Left renal cortex interstitium (tissue), 4 donors: ENCODE measurements around the gene VAPA. TPM values are rescaled to one million over a fixed set of nuclear protein-coding genes. Genes with fewer than 3 reads are reported as not detected.
A peak's percentile ranks its signal among the peaks of the same experiment; 100 is the strongest.

Source experiments
- DNase-seq, 4 donors: peaks; one replicate each; pipeline ENCODE4 v3.0.0-alpha.2; 2013; ENCODE audit warnings: low read depth in 4 of 4, low spot score in 2 of 4, missing footprints in 1 of 4
- polyA plus RNA-seq, 4 donors: library from polyadenylated mRNA; unstranded; fragments of 120-200 nt; gene quantifications; one replicate each; pipeline ENCODE4 v1.2.1, GENCODE V29; 2013; ENCODE audit not compliant: insufficient read length in 4 of 4

VAPA gene, protein sequence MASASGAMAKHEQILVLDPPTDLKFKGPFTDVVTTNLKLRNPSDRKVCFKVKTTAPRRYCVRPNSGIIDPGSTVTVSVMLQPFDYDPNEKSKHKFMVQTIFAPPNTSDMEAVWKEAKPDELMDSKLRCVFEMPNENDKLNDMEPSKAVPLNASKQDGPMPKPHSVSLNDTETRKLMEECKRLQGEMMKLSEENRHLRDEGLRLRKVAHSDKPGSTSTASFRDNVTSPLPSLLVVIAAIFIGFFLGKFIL
- polyA plus RNA-seq: 100 to 1,000 TPM; 204 to 277 (median 223) TPM

GRCh38 chr18:9913526-9914333 is at the start of gene VAPA:
Gene VAPA, plus strand, starts transcription at chr18:9914016. Its CDS starts 241 bp downstream, at chr18:9914257.
- peak; percentile 93 to 98 (median 96) for DNase-seq

DNA sequence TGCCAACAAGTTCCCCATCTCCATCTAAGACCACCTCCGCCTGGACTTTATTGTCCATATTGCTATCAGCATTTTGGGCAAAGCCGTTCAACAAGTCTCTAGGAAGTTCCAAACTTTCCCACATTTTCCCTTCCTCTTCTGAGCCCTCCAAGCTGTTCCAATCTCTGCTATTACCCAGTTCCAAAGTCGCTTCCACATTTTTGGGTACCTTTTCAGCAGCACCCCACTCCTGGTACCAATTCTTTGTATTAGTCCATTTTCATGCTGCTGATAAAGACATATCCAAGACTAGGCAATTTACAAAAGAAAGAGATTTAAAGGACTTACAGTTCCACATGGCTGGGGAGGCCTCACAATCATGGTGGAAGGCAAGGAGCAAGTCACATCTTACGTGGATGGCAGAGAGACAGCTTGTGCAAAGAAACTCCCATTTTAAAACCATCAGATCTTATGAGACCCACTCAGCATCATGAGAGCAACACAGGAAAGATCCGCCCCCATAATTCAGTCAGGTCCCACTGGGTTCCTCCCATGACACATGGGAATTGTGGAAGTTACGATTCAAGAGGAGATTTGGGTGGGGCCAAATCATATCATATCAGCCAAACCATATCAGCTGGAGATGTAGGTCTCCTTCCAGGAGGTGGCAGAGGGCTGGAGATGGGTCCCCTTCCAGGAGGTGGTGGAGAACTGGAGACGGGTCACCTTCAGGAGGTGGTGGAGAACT is 47.9 kb upstream of the VAPA start:
- DNase-seq: no peak

DNA sequence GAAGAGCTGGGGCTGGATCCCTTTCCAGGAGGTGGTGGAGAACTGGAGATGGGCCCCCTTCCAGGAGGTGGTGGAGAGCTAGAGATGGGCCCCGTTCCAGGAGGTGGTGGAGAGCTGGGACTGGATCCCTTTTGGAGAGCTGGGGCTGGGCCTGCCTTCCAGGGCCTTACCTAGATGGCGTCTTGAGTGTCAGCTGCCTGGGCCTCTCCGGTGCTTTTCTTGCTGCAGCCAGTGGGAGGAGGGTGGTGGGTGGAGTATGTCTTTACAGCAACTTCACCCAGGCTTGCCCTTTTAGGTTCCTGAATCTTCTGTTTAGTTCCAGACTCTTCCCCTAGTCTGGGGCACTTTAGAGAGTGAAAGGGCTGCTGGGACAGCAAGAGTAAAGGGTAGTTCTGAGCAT is 47.2 kb upstream of the VAPA start:
- no peak for DNase-seq

DNA sequence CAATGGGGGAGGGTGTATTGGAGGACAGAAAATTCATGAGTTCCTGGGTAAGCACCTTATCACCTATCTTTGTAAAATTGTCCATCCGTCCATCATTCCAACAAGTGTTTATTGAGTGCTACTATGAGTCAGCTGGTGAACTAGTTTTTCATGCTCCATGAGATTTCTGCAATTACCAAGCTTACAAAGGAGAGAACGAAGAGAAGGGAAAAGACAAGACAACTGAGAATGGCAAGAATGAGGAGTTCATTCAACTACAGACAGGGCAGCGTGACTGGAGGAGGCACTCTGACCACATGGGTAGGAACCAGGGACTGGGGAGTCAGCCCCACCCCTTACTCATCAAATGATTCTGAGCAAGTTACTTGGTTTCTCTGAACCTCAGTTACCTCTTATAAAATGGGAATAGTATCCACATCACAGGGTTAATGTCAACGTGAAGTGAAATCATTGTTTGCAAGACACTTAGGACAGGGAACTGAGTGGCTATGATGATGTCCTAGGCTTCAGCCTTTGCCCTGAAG is 46.7 kb upstream of the VAPA start:
- no peak for DNase-seq

DNA sequence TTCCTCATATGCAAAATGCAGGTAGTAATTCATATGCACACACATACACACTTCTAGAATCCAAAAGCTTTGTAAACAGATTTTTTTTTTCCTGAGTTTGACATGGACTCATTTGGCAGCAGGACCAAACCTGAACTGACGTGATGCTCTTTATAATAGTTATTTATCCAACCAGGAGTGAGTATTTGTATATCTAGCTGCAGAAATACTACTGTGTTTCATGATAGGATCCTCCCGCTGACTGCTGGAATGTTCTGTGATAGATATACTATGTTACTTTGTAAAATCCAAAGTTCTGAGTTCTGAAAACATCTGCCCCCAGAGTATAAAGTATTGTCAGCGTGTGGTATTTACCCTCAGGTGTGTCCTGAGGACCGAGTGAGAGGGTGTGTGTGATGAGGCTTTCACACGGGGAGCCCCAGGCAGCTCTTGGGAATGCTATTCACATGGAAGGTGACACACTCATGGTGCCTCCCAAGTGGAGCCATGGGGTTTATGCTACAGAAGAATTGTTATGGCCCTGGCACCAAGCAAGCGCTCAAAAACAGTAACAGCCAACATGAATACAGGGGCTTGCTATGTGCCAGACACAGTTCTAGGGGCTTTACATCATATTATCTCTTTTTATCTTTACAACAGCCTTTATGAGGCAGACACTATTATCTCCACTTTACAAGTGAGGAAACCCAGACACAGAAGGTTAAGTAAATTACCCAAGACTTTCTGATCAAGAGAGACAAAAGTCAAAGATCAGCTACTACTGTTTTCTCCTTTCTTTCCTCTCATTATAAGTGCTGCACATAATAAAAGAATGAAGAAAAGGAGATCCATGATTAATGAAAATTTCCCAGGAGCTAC is 44.7 kb upstream of the VAPA start:
- DNase-seq: no peak

DNA sequence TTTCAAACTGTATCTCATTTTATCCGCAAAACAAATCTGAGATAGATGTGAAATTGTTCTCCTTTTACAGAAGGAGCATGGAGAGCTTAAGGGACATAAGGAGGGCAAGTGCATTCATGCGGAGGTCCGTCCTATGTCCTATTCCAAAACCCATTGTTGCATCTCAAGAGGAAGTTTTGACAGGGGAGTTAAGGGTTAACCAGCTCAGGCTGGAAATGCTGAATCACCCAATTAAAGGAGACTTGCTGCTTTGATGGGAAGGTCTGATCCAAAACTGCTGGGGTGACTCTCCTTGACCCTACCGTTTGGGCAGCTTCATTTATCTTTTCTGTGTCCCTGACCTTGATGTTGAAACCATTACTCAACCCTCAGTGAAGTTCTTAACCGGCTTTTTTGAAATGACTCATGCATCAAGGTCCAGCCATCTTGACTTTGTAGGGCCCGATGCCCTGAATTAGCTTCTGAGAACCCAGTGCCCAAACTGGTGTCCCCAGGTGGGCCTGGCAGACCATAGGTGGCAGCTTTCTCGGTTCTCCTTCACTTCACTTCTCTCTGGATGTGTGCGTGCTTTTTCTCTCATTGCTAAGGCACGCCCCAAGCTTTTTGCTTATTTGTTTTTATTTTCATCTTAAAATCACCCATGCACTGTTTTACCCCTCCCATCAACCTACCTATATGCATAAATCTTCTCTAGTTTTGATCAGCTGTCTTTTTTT is 43.9 kb upstream of the VAPA start:
- DNase-seq: no peak

- DNase-seq: no peak
These were observed 43.3 kb upstream of the VAPA start for GRCh38 chr18:9870431-9871008.

GRCh38 chr18:9871244-9871746 is 42.5 kb upstream of the VAPA start:
- no peak for DNase-seq

GRCh38 chr18:9872823-9873222 is 41.0 kb upstream of the VAPA start:
- DNase-seq: no peak

GRCh38 chr18:9874728-9875127 is 39.1 kb upstream of the VAPA start:
- no peak for DNase-seq

- no peak for DNase-seq
These were observed 37.5 kb upstream of the VAPA start for GRCh38 chr18:9876212-9876866.

- no peak for DNase-seq
These were observed 36.8 kb upstream of the VAPA start for GRCh38 chr18:9876867-9877654.

DNA sequence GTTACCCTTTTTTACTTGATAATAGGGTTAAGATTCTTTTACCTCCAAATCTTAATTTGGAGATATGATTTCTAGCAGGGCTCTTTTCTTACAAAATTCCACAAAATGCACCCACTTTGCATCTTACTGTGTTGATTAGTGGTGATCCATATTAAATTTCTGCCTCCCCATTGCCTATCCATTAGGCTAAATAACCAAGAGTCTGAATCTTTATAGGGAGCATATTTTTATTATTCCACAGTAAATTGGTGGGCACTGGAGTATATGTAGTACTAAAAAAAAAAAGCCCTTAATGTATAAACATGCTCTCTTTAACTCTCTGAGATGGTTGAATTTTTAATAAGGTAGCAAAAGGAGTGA is 36.2 kb upstream of the VAPA start:
- DNase-seq: no peak

- DNase-seq: no peak
These were observed 35.7 kb upstream of the VAPA start for GRCh38 chr18:9878095-9878494.

GRCh38 chr18:9878783-9879242 is 35.0 kb upstream of the VAPA start:
- no peak for DNase-seq

DNA sequence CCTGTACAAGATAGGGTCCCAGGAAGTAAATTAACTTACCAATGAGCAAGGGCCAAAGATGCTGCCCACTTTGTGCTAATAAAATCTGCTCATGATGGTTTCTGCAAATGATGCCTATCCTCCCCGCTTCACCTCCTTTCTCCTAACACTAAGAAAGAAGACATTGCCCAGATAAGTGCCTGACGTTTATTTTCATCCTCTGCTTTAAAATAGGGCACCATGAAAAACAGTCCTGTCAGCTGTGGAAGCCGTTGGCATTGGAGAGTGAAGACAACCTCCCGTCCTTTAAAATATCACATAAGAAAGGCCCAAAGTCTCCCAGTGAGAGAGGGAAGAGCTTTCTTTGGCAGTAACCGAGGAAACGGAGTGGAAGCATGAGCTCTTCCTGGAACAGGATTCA is 29.7 kb upstream of the VAPA start:
- no peak for DNase-seq

- DNase-seq: no peak
These were observed 29.2 kb upstream of the VAPA start for GRCh38 chr18:9884532-9885140.
